AG04450 (cell line): ENCODE data around the gene PTGDR2. TPM values are rescaled to one million over a fixed set of nuclear protein-coding genes. Genes with fewer than 3 reads are reported as not detected.

ENCODE experiments used
- CTCF ChIA-PET: fragments of 300-600, 350-600 bp; formaldehyde crosslinking; extraction: SDS; loops from one replicate; lab custom pipeline; 2022; ENCODE audit warnings: antibody characterized with exemption, inconsistent platforms; lab: Charles Lee
- POLR2A ChIA-PET: fragments of 350-600 bp; formaldehyde crosslinking; extraction: SDS; loops from one replicate; lab custom pipeline; 2021; ENCODE audit warnings: antibody characterized with exemption, inconsistent platforms; lab: Yijun Ruan, JAX
- DNase-seq: peaks from one replicate; pipeline ENCODE4 v3.0.0-alpha.2; 2011; ENCODE audit warnings: low read depth, low spot score
- H3K27ac ChIP-seq: one replicate; pipeline ENCODE4 v1.5.1; 2012; ENCODE audit warnings: low read depth, low read length, control low read depth
- H3K27me3 ChIP-seq: one replicate; pipeline ENCODE4 v1.6.0; 2012; ENCODE audit warnings: low read length; ENCODE audit not compliant: control insufficient read depth, insufficient read depth
- H3K4me3 ChIP-seq: 2 replicates; pipeline ENCODE4 v1.5.1; 2011; ENCODE audit warnings: mild to moderate bottlenecking, low read depth, low read length, control low read depth
- H3K9me3 ChIP-seq: 2 replicates; pipeline ENCODE4 v1.5.1; 2012; ENCODE audit warnings: low read length; ENCODE audit not compliant: control insufficient read depth, insufficient read depth
- CTCF ChIP-seq: IDR thresholded peaks from 2 replicates; pipeline ENCODE4 v1.5.1; 2011; ENCODE audit warnings: low read depth, low read length, control low read depth, inconsistent platforms
- polyA plus RNA-seq: library from polyadenylated mRNA; depleted of rRNA; stranded (reverse); fragments of >200 nt; gene quantifications from 2 replicates; pipeline ENCODE4 v1.2.3, GENCODE V29; 2011

The PTGDR2 gene
- polyA plus RNA-seq, 1 experiment, result 0.92 TPM

- Histone ChIP-seq H3K27me3 (peaks cover 10% of the 10 kb centered on the region), H3K9me3 (no peaks in the 10 kb centered on the region; the same call in 1 of the 2 replicates), H3K4me3 (no peak overlapping the region), H3K27ac (no peak overlapping the region)
- no peak for DNase-seq
- ChIA-PET POLR2A (no interaction called here), CTCF (interaction anchor here (0.6 kb wide), 1 partner anchor 1328 kb away, joined by 4 read pairs; no protein-coding TSS in a partner anchor)
- no peak for TF ChIP-seq CTCF
Observed at GRCh38 chr11:60864856-60865513, 9.2 kb upstream of the PTGDR2 start.

GRCh38 chr11:60863550-60864521 is 8.1 kb upstream of the PTGDR2 start:
- DNase-seq, result no peak
- H3K27ac ChIP-seq, result no peak overlapping the region
- no peaks in the 10 kb centered on the region for H3K9me3 ChIP-seq
- no peak overlapping the region for H3K4me3 ChIP-seq
- ChIA-PET POLR2A (no interaction called here), CTCF (no interaction called here)
- no peak for TF ChIP-seq CTCF
- peaks cover 8% of the 10 kb centered on the region for H3K27me3 ChIP-seq

- no peak for TF ChIP-seq CTCF
- H3K9me3 ChIP-seq, result no peaks in the 10 kb centered on the region
- no peak for DNase-seq
- no peak overlapping the region for H3K4me3 ChIP-seq
- H3K27ac ChIP-seq, result no peak overlapping the region
- ChIA-PET POLR2A (no interaction called here), CTCF (no interaction called here)
- H3K27me3 ChIP-seq, result peaks cover 8% of the 10 kb centered on the region
Observed at GRCh38 chr11:60862171-60862570, 6.4 kb upstream of the PTGDR2 start.

- POLR2A ChIA-PET, result interaction anchor here (0.7 kb wide), 1 partner anchor 12 kb away, joined by 7 read pairs; no protein-coding TSS in a partner anchor
- CTCF ChIA-PET, result interaction anchor here (0.6 to 1.3 kb wide), 3 partner anchors 11 to 51 kb away, joined by 3 to 6 read pairs (median 4); no protein-coding TSS in a partner anchor
- DNase-seq, result no peak
- no peak overlapping the region for H3K27ac ChIP-seq
- H3K27me3 ChIP-seq, result peaks cover 8% of the 10 kb centered on the region
- no peak overlapping the region for H3K4me3 ChIP-seq
- H3K9me3 ChIP-seq, result no peaks in the 10 kb centered on the region
- TF ChIP-seq CTCF, result no peak
Observed at GRCh38 chr11:60860943-60861342, 5.2 kb upstream of the PTGDR2 start.
